ENCODE results near the gene TRMT44. TPM values are rescaled to one million over a fixed set of nuclear protein-coding genes. Genes with fewer than 3 reads are reported as not detected.

TRMT44 gene
- total RNA-seq, 1 experiment from 2014 or later = 23.4 TPM

DNA sequence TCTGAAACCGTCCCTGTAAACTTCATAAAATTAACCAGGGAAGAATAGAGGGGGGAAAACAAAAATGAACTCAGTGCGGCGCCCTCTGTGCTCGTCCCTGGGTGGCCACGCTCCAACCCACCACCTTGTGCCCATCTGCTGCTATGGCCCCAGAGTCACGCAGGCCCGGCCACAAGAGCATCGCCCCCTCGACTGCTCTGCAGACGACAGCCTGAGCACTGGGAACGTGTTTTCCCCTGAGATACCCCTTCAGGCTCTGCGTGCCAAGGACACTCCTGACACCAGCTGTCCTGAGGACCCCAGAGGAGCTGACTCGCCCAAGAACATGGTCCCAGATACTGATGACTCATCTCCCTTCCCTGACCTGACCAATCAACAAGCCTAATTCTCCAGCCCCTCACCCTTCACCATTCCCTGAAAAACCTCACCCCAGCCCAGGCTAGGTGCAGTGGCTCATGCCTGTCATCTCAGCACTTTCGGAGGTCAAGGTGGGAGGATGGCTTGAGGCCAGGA lies 75.5 kb downstream of the TRMT44 start:
- CTCF ChIA-PET = no interaction called here
- Mint-ChIP-seq H3K4me1 (ENCODE audit: low read depth, unreplicated experiment) (no peaks in the 10 kb centered on the region), H3K36me3 (ENCODE audit: insufficient read depth, unreplicated experiment) (no peaks in the 10 kb centered on the region), H3K9me3 (ENCODE audit: unreplicated experiment) (peaks cover 12% of the 10 kb centered on the region), H3K27me3 (ENCODE audit: insufficient read depth, unreplicated experiment) (no peaks in the 10 kb centered on the region), H3K27ac (ENCODE audit: unreplicated experiment) (no peak overlapping the region), H3K4me3 (ENCODE audit: unreplicated experiment) (no peak overlapping the region)
- BruUV-seq (replicated peaks) = no TSS peak
- Histone ChIP-seq H3K9me3 (peaks cover 20% of the 10 kb centered on the region), H3K4me1 (no peaks in the 10 kb centered on the region), H3K4me3 (ENCODE audit: low read depth, low read length) (no peak overlapping the region), H3K36me3 (ENCODE audit: control insufficient read depth, insufficient read depth, low read length) (no peaks in the 10 kb centered on the region), H3K27me3 (replicated peaks; ENCODE audit: control insufficient read depth, insufficient read depth, low read length) (no peaks in the 10 kb centered on the region)
- DNase-seq = no peak
- POLR2A ChIA-PET = no interaction called here
- intact Hi-C loops (cut with micrococcal nuclease; ENCODE audit: unreplicated experiment) = no loop called here
- TF ChIP-seq, protein P1, sequence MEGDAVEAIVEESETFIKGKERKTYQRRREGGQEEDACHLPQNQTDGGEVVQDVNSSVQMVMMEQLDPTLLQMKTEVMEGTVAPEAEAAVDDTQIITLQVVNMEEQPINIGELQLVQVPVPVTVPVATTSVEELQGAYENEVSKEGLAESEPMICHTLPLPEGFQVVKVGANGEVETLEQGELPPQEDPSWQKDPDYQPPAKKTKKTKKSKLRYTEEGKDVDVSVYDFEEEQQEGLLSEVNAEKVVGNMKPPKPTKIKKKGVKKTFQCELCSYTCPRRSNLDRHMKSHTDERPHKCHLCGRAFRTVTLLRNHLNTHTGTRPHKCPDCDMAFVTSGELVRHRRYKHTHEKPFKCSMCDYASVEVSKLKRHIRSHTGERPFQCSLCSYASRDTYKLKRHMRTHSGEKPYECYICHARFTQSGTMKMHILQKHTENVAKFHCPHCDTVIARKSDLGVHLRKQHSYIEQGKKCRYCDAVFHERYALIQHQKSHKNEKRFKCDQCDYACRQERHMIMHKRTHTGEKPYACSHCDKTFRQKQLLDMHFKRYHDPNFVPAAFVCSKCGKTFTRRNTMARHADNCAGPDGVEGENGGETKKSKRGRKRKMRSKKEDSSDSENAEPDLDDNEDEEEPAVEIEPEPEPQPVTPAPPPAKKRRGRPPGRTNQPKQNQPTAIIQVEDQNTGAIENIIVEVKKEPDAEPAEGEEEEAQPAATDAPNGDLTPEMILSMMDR (IDR thresholded peaks at IDR 0.05; ENCODE audit: insufficient read depth in 1 of 2, low read depth in 1 of 2, low read length in 1 of 2, severe bottlenecking in 1 of 2, unreplicated experiment in 1 of 2) = no peak

DNA sequence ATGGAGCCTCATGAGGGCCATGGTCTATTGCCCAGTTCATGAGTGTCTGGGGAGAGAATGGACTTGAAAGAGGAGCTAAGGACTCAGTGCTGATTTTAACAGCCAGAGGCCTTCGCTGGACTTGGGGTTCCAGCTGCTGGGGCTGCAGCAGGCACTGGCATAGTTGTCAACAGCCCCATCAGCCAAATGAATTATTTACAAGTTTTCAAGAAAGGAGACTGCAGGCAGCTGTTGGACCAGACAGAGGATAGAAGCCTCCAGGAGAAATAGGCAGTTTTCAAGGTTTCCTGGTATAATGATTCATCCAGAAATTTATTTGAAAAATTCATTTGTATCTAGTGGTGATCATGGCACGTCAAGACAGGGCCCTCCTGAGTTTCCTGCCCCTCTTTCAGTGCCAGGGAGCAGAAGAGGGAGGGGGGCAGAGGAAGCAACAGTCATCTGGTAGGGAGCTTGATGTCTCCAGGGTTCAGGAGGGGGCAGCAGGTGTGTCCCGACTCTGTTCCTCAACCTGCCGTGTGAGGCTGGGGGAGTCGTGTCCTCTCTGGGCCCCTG lies 76.5 kb downstream of the TRMT44 start:
- ChIA-PET CTCF (no interaction called here), POLR2A (no interaction called here)
- no peak overlapping the region for H3K4me3 ChIP-seq (ENCODE audit: low read depth, low read length)
- H3K27ac Mint-ChIP-seq (ENCODE audit: unreplicated experiment) = no peak overlapping the region
- DNase-seq = no peak
- no TSS peak for BruUV-seq (replicated peaks)
- H3K4me3 Mint-ChIP-seq (ENCODE audit: unreplicated experiment) = no peak overlapping the region
- peaks cover 24% of the 10 kb centered on the region for H3K9me3 ChIP-seq
- peaks cover 12% of the 10 kb centered on the region for H3K9me3 Mint-ChIP-seq (ENCODE audit: unreplicated experiment)
- peaks cover 3% of the 10 kb centered on the region for H3K36me3 Mint-ChIP-seq (ENCODE audit: insufficient read depth, unreplicated experiment)
- intact Hi-C loops (cut with micrococcal nuclease; ENCODE audit: unreplicated experiment) = no loop called here
- no peaks in the 10 kb centered on the region for H3K27me3 Mint-ChIP-seq (ENCODE audit: insufficient read depth, unreplicated experiment)
- H3K36me3 ChIP-seq (ENCODE audit: control insufficient read depth, insufficient read depth, low read length) = no peaks in the 10 kb centered on the region
- TF ChIP-seq, protein P1 (IDR thresholded peaks at IDR 0.05; ENCODE audit: insufficient read depth in 1 of 2, low read depth in 1 of 2, low read length in 1 of 2, severe bottlenecking in 1 of 2, unreplicated experiment in 1 of 2) = no peak
- no peaks in the 10 kb centered on the region for H3K4me1 Mint-ChIP-seq (ENCODE audit: low read depth, unreplicated experiment)
- H3K27me3 ChIP-seq (replicated peaks; ENCODE audit: control insufficient read depth, insufficient read depth, low read length) = no peaks in the 10 kb centered on the region
- H3K4me1 ChIP-seq = no peaks in the 10 kb centered on the region

DNA sequence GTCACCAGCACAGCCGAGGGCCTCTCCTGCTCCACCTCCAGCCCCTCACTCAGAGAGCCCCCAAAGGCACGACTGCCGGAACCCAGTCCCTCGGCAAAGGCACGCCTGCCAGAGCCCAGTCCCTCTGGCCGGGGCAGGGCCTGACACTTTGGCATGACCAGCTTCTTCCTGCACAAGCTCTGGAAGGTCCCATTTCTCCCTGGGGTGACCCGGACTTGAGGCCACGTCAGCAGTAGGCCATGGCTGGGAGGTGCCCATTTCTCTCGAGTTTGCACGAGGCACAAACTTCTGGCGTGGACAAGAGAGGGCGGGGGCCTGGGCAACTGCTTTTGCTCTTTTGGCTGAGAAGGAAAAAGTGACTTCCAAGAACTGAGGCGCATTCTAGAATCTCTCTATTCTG lies 77.4 kb downstream of the TRMT44 start:
- H3K4me3 ChIP-seq (ENCODE audit: low read depth, low read length) = no peak overlapping the region
- no peak overlapping the region for H3K4me3 Mint-ChIP-seq (ENCODE audit: unreplicated experiment)
- no peaks in the 10 kb centered on the region for H3K27me3 ChIP-seq (replicated peaks; ENCODE audit: control insufficient read depth, insufficient read depth, low read length)
- ChIA-PET CTCF (interaction anchor here (0.6 kb wide), 1 partner anchor 42 kb away, joined by 3 read pairs; no protein-coding TSS in a partner anchor), POLR2A (no interaction called here)
- H3K4me1 Mint-ChIP-seq (ENCODE audit: low read depth, unreplicated experiment) = no peaks in the 10 kb centered on the region
- TF ChIP-seq, protein P1 (IDR thresholded peaks at IDR 0.05; ENCODE audit: insufficient read depth in 1 of 2, low read depth in 1 of 2, low read length in 1 of 2, severe bottlenecking in 1 of 2, unreplicated experiment in 1 of 2) = no peak
- peaks cover 8% of the 10 kb centered on the region for H3K9me3 Mint-ChIP-seq (ENCODE audit: unreplicated experiment)
- no peak overlapping the region for H3K27ac Mint-ChIP-seq (ENCODE audit: unreplicated experiment)
- no peaks in the 10 kb centered on the region for H3K36me3 ChIP-seq (ENCODE audit: control insufficient read depth, insufficient read depth, low read length)
- no peaks in the 10 kb centered on the region for H3K4me1 ChIP-seq
- no peaks in the 10 kb centered on the region for H3K27me3 Mint-ChIP-seq (ENCODE audit: insufficient read depth, unreplicated experiment)
- intact Hi-C loops (cut with micrococcal nuclease; ENCODE audit: unreplicated experiment) = no loop called here
- no TSS peak for BruUV-seq (replicated peaks)
- no peak for DNase-seq
- peaks cover 17% of the 10 kb centered on the region; the same call in 1 of the 2 replicates for H3K9me3 ChIP-seq
- H3K36me3 Mint-ChIP-seq (ENCODE audit: insufficient read depth, unreplicated experiment) = peaks cover 6% of the 10 kb centered on the region
